Pancreas (tissue), 10 donors: Measurements from ENCODE around the gene DPF3. TPM values are rescaled to one million over a fixed set of nuclear protein-coding genes. Genes with fewer than 3 reads are reported as not detected.

Source experiments
- ATAC-seq, 4 donors: fragments of 200-7000 bp; cut with Tn5 transposase; one replicate each; pipeline versions ENCODE4 v1.8.0 to v1.9.1; 2020; ENCODE audit warnings: mild to moderate bottlenecking in 4 of 4, moderate library complexity in 4 of 4
- DNase-seq, 6 donors: peaks; one replicate each; pipeline ENCODE4 v3.0.0-alpha.2; 2020
- FAIRE-seq: peaks from 2 replicates; lab custom pipeline; 2012; peaks lifted over from hg19 to GRCh38; lab: Jason Lieb, UNC
- H3K27ac ChIP-seq, 4 donors: fragments of 200-600 bp; sonication (generic); 1 replicate in 3 of 4; 2 replicates in 1 of 4; pipeline versions ENCODE4 v1.5.0 to v1.8.0; 2020
- H3K27me3 ChIP-seq, 4 donors: fragments of 200-600 bp; one replicate each; pipeline ENCODE4 v1.8.0; 2021
- H3K36me3 ChIP-seq, 3 donors: fragments of 200-600 bp; sonication (generic) in 1 of 3; one replicate each; pipeline versions ENCODE4 v1.5.0 to v1.8.0; 2020 to 2021
- H3K4me1 ChIP-seq, 3 donors: fragments of 200-600 bp; one replicate each; pipeline ENCODE4 v1.8.0; 2021
- H3K4me3 ChIP-seq, 4 donors: fragments of 200-600 bp; sonication (generic) in 2 of 4; one replicate each; pipeline versions ENCODE4 v1.5.0 to v1.8.0; 2020 to 2021
- H3K9me3 ChIP-seq, 4 donors: fragments of 200-600 bp; one replicate each; pipeline ENCODE4 v1.8.0; 2021
- CTCF ChIP-seq, 4 donors: fragments of 200-600 bp; sonication (generic) in 3 of 4; IDR thresholded peaks; one replicate each; pipeline versions ENCODE4 v1.5.0 to v1.8.0; 2021; ENCODE audit warnings: antibody characterized with exemption in 4 of 4
- WGBS, 2 donors: extraction: QIAGEN DNeasy Blood & Tissue Kit; methylation state at CpG; one replicate each; pipeline ENCODE4 v1.1.7; 2013; 5-methylcytosine and 5-hydroxymethylcytosine counted together
- intact Hi-C, 3 donors: fragments of 100-400 bp; cut with DNase I; formaldehyde crosslinking; loops; one replicate each; pipeline versions ENCODE4 v1.11.1 to v1.14.2; 2022
- polyA plus RNA-seq, 2 donors: library from polyadenylated mRNA; stranded (reverse); fragments of 200-250 nt; gene quantifications; one replicate each; pipeline ENCODE4 v1.2.3, GENCODE V29; 2013
- total RNA-seq, 6 donors: library from RNA; stranded (reverse); fragmentation: NEBNext Ultra II Directional in 4 of 6; extraction: Animal tissue kit (Norgen Biotek cat#: 25700) in 4 of 6; gene quantifications; one replicate each; pipeline versions ENCODE4 v1.2.1 to v1.2.4, GENCODE V29; 2021 to 2023
- donor health status: healthy with polysubstance abuse.
- donor health status: DM: no; HTN: no; CAD: no; lungs with moderate emphysema.
- donor health status: DM: no; HTN: no; CAD: no.
- donor health status: control.
- donor health status: control.
- donor health status: Bipolar disorder and iron deficiency.
- donor health status: DM: yes; HTN: yes; CAD: no.
- donor health status: DM: no; HTN: no; CAD: no.
- donor health status: DM: no; HTN: no; CAD: no.
- donor health status: DM: yes; HTN: yes; CAD: no.

The DPF3 gene
- total and polyA plus RNA-seq, 8 donors: 0.14 to 1.3 (median 0.86) TPM

- ATAC-seq: no peak
- Histone ChIP-seq H3K36me3 (no peaks in the 10 kb centered on the region), H3K9me3 (no peaks in the 10 kb centered on the region), H3K4me1 (no peaks in the 10 kb centered on the region), H3K4me3 (no peak overlapping the region), H3K27me3 (no peaks in the 10 kb centered on the region), H3K27ac (no peak overlapping the region)
- no peak for DNase-seq
- 84 to 85% methylated on average over 13 of the region's 13 CpGs for WGBS, 2 donors
- intact Hi-C loops: no loop called here
- no peak for FAIRE-seq
- TF ChIP-seq CTCF (IDR thresholded peaks at IDR 0.05): no peak
These were observed 107.2 kb downstream of the DPF3 start for GRCh38 chr14:72786378-72787350.

GRCh38 chr14:72783741-72784140, 110.2 kb downstream of the DPF3 start:
- no peaks in the 10 kb centered on the region for H3K9me3 ChIP-seq
- no peaks in the 10 kb centered on the region for H3K27me3 ChIP-seq
- ATAC-seq (no peak), FAIRE-seq (no peak), DNase-seq (no peak)
- no peak overlapping the region for H3K27ac ChIP-seq
- H3K4me1 ChIP-seq: no peaks in the 10 kb centered on the region
- no peak for TF ChIP-seq CTCF (IDR thresholded peaks at IDR 0.05)
- no peaks in the 10 kb centered on the region for H3K36me3 ChIP-seq
- intact Hi-C loops: no loop called here
- H3K4me3 ChIP-seq: no peak overlapping the region
- 28 to 38% methylated on average over 7 of the region's 7 CpGs for WGBS, 2 donors

- Histone ChIP-seq H3K36me3 (no peaks in the 10 kb centered on the region), H3K9me3 (no peaks in the 10 kb centered on the region), H3K27ac (no peak overlapping the region), H3K27me3 (no peaks in the 10 kb centered on the region), H3K4me1 (no peaks in the 10 kb centered on the region), H3K4me3 (no peak overlapping the region)
- no peak for ATAC-seq
- no peak for FAIRE-seq
- no peak for TF ChIP-seq CTCF (IDR thresholded peaks at IDR 0.05)
- intact Hi-C loops: no loop called here
- no peak for DNase-seq
- 99 to 100% methylated on average over 2 of the region's 2 CpGs for WGBS, 2 donors
These were observed 111.1 kb downstream of the DPF3 start for GRCh38 chr14:72782817-72783216.

- TF ChIP-seq CTCF (IDR thresholded peaks at IDR 0.05): no peak
- ATAC-seq (peak in 2 of 4 donors; percentile 60 to 62), FAIRE-seq (no peak), DNase-seq (no peak)
- Histone ChIP-seq H3K4me3 (no peak overlapping the region), H3K27me3 (no peaks in the 10 kb centered on the region), H3K4me1 (no peaks in the 10 kb centered on the region), H3K36me3 (no peaks in the 10 kb centered on the region), H3K27ac (no peak overlapping the region), H3K9me3 (no peaks in the 10 kb centered on the region)
- intact Hi-C loops: no loop called here
- WGBS, 2 donors: 67 to 71% methylated on average over 15 of the region's 15 CpGs
These were observed 112.1 kb downstream of the DPF3 start for GRCh38 chr14:72781561-72782508.
